GM19193 (cell line): ENCODE data around the gene GAL.

Experiments used
- POLR2A ChIP-seq: IDR thresholded peaks from 4 replicates; pipeline ENCODE4 v1.6.1; 2011; ENCODE audit not compliant: insufficient read depth, insufficient read length; ENCODE audit errors: extremely low read depth

GAL gene

DNA sequence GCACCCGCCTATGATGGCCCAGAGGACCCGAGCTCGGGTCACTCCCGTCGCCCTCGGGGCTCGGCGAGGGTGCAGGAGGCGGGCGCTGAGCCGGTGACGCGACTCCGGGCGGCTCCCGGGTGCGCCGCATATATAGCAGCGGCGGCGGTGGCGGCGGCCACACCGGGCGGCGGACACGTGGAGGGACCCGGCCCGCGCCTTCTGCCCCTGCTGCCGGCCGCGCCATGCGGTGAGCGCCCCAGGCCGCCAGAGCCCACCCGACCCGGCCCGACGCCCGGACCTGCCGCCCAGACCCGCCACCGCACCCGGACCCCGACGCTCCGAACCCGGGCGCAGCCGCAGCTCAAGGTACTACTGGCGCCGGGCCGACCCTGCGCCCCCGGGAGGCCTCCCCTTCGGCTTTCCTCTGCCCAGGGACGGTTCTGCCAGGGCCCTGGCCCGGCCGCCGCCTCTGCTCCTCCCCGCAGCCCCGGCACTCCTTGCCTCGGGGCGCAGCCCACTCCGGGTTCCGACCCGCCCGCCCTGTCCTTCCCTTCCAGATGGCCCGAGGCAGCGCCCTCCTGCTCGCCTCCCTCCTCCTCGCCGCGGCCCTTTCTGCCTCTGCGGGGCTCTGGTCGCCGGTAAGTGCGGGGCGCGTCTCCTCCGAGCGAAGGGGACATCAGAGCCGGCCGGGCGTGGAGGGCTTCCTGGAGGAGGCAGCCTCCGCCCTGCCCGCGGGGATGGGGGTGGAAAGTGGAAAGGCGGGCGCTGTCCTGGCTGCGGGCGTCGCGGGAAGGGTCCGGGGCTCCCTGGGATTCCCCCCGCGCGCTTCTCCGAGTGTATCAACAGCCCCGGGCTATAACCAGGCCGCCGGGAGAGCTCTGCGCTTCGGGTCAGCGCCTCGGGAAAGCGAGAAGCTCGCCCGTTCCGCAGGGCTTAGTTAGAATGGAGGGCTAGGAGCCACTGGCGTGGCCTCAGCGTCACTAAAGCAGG lies at the start of gene GAL:
GAL (plus strand) TSS at position 160 of the 972 bp plus-strand sequence; CDS start at position 540, 380 bp downstream.
- no peak for TF ChIP-seq POLR2A

DNA sequence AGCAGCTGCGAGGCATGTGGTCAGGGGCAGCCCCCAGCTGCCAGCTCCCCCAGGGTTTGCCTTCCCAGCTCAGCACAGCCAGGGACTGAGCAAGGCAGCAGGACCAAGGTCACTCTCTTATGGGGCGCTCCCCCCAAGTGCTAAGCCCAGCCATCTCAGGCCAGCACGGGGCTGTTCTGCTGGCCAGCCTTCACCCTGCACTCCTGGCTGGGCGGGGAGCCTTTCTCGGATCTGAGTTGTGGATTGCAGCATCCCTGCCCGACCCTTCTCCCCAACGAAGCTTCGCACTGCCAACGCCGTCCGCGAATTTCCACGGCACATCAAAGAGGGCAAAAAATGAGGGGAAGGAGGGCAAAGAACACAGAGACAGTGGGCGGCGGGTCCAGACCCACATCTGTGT lies 42.5 kb upstream of the GAL start:
- no peak for TF ChIP-seq POLR2A

DNA sequence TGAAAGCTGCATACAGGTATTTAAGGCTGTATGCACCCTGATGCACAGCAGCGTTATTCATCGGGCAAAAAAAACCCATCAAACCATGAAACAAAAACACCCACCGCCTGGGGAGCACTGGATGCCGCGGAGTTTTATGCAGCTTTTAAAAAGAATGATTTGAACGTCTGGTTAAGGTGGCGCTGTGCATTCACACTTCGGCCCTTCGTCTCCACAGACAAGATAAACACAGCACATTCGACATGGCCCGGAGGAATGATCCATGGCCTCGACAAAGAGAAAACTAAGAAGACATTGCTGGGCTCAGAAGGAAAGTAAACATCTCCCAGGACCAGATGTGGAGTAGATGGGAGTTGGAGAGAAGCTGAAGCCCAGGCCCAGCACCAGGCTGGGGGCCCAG lies 40.8 kb upstream of the GAL start:
- TF ChIP-seq POLR2A, result no peak

DNA sequence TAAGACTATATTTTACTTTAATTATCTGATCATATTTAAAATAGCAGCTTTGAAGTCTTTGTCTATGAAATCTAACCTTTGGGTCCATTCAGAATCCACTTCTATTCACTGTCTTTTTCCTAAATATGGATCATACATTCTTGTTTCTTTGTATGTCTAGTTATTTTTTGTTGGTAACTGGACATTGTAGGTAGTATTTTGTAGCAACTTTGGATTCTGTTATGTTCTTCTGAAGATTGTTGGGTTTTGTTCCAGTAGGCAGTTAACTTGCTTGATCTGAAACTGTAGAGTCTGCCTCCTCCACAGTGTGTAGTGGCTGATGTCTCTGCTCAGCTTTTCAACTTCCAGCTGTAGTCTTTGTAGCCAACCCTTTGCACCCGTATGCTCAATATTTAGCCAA lies 37.5 kb upstream of the GAL start:
- TF ChIP-seq POLR2A, result no peak

DNA sequence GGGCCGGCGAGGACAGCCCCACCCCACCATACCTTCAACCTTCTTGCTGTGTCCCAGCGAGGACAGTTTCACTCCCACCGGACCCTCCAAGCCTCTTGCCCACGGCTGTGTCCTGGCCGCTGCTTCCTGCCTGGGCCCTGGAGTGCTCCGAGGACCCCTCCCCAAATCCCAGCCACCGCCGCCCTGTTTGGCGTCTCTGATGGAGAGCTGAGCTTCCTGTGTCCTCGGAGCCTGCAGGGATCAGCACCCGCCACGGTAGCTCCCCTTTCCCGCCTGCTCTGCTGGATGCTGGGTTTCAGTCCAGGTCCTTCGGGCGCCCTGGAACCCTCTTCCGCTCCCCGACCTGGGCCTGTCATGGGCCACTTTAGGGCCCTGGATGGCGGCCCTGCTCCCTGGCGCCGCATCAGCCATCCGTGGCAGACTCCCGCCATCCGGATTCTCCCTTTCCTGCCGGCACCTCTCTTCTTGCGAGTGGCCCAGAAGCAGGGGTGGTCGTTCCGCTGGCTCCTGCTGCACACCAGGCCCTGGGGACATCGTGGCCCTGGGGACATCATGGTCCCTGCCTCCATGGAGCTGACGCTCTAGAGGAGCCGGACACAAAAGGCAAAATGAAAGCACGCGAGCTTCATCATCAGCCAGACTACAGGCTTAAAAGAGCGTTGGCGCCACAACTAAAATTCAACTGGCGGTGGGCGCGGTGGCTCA lies 34.3 kb upstream of the GAL start:
- no peak for TF ChIP-seq POLR2A

GRCh38 chr11:68650801-68651200 lies 33.5 kb upstream of the GAL start:
- TF ChIP-seq POLR2A, result no peak

GRCh38 chr11:68651208-68651984 lies 32.9 kb upstream of the GAL start:
- TF ChIP-seq POLR2A, result no peak

DNA sequence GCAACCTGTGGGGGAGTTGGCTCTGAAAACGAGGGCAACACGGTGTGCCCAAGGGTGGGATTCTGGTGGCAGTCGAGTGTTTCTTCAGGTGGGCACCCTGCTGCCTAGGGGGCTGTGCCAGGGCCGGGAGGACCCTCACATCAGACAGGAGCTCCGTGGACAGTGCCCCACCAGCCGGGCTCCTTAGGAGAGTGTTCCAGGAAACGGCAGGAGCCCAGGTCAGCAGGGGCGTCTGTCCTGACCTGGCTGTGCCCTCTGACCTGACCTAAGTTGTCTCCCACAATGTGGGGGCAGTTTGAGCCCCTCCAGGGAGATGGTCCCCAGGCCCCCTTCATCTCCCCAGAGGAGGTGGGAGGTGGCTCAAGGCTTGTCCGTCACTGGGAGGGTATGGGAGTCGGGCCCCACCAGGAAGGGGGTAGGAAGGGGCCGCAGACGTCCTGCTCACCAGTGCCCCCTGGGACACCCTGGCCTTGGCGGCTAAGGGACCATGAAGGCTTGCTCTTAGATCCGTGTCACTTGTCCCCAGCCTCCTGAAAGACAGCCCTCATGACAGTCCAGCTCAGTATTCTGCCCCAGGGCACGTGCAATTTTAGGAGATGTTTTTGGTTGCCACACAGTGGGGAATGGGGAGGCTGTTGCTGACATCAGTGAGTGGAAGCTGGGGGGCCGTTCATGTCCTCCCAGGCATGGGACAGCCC lies 32.2 kb upstream of the GAL start:
- no peak for TF ChIP-seq POLR2A

DNA sequence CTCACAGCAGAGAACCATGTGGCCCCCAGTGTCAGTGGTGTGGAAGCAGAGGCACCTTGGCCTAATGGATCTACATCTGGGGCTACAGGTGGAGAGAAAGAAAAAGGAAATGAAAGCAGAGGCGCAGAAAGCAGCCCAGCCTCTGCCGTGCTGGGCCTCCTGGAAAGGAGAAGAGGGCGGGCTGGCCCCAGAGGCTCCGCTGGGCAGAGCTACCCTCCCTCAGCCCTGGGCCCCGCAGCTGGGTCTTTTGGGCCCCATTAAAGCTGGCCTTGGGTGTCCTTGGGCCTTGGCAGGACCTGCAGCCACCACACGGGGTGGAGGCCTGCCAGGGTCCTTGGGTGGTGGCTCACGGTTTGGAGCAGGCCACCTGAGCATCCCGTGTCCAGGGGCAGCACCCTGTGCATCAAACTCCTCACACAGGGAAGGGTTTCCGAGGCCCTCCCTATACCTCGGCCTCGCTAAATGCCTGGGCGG lies 31.6 kb upstream of the GAL start:
- no peak for TF ChIP-seq POLR2A

- no peak for TF ChIP-seq POLR2A
Measured at GRCh38 chr11:68653486-68654430, 30.6 kb upstream of the GAL start.

DNA sequence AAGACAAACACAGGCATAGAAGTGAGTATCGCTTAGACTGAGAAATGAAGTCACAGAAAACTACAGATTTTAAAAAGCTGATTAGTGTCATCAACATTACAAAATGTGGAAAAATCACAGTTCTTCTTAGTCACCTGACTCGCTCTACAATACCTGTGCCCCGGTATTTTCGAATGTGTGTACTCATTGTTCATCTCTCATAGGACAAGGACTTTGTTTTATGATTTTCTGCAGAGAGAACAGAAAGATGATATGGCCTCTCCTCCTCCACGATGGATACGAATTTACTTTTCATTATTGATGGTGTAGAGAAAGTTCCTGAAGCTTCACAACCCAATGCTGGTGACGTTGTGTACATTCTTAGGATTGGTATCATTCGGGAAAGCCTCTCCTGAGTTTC lies 29.4 kb upstream of the GAL start:
- TF ChIP-seq POLR2A, result no peak

DNA sequence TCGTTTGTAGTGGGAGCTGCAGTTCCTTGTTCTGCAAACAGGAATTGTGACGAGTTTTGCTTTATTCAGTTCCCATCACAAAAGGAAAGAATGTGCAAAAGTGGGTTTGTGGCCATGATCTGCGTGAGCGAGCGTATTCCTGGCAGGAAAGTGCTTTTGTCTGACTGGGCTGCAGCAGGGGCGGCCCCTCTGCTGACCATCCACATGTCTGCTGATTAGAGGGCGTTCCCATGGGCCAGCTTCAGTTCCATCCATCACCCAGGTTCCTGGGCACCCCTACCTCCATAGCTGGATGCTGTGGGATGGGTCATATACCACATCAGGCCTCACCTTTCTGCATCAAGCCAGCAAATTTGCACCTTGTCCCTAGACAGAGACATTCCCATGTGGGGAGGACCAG lies 28.9 kb upstream of the GAL start:
- no peak for TF ChIP-seq POLR2A

GRCh38 chr11:68655806-68656205 lies 28.5 kb upstream of the GAL start:
- no peak for TF ChIP-seq POLR2A
